ENCODE results near the gene IGSF5. TPM values are rescaled to one million over a fixed set of nuclear protein-coding genes. Genes with fewer than 3 reads are reported as not detected.

Gene IGSF5
- total RNA-seq, 3 donors from 2014 or later (not counting 1 experiment from before 2014, with no cell fraction given) = not detected

GRCh38 chr21:39730418-39731157 is 14.4 kb upstream of the IGSF5 start:
- Histone ChIP-seq H3K9me3 (ENCODE audit: control insufficient read depth, insufficient read depth, low read length) (no peaks in the 10 kb centered on the region), H3K4me1 (ENCODE audit: control insufficient read depth, insufficient read depth, low read length) (no peaks in the 10 kb centered on the region), H3K4me3 (ENCODE audit: low read length) (no peak overlapping the region), H3K27me3 (ENCODE audit: control insufficient read depth, insufficient read depth, low read length) (no peaks in the 10 kb centered on the region), H3K36me3 (ENCODE audit: control insufficient read depth, insufficient read depth, low read length) (no peaks in the 10 kb centered on the region), H3K27ac (ENCODE audit: low read length) (no peak overlapping the region)
- no peak overlapping the region for H3K27ac Mint-ChIP-seq
- H3K4me1 Mint-ChIP-seq = no peaks in the 10 kb centered on the region
- no peaks in the 10 kb centered on the region for H3K9me3 Mint-ChIP-seq
- H3K36me3 Mint-ChIP-seq = no peaks in the 10 kb centered on the region
- H3K27me3 Mint-ChIP-seq (ENCODE audit: low read depth in 2 of 2) = peaks cover 0 to 3% of the 10 kb centered on the region in 2 donors
- intact Hi-C loops (cut with micrococcal nuclease) = no loop called here
- ATAC-seq (no peak), DNase-seq (no peak)
- no peak for TF ChIP-seq CTCF (IDR thresholded peaks at IDR 0.05)
- H3K4me3 Mint-ChIP-seq = no peak overlapping the region
- 88% methylated on average over 13 of the region's 13 CpGs for WGBS (ENCODE audit: insufficient coverage)

GRCh38 chr21:39736716-39737115 is 8.3 kb upstream of the IGSF5 start:
- WGBS (ENCODE audit: insufficient coverage) = 97% methylated on average over 3 of the region's 4 CpGs
- H3K4me3 Mint-ChIP-seq = no peak overlapping the region
- no peak overlapping the region for H3K27ac Mint-ChIP-seq
- ATAC-seq (no peak), DNase-seq (no peak)
- no peaks in the 10 kb centered on the region for H3K9me3 Mint-ChIP-seq
- no peaks in the 10 kb centered on the region for H3K4me1 Mint-ChIP-seq
- no peaks in the 10 kb centered on the region for H3K36me3 Mint-ChIP-seq
- no peaks in the 10 kb centered on the region for H3K4me1 ChIP-seq (ENCODE audit: control insufficient read depth, insufficient read depth, low read length)
- H3K4me3 ChIP-seq (ENCODE audit: low read length) = no peak overlapping the region
- intact Hi-C loops (cut with micrococcal nuclease) = no loop called here
- H3K27me3 ChIP-seq (ENCODE audit: control insufficient read depth, insufficient read depth, low read length) = no peaks in the 10 kb centered on the region
- H3K27me3 Mint-ChIP-seq (ENCODE audit: low read depth in 2 of 2) = peaks cover 0 to 2% of the 10 kb centered on the region in 2 donors
- no peaks in the 10 kb centered on the region for H3K9me3 ChIP-seq (ENCODE audit: control insufficient read depth, insufficient read depth, low read length)
- H3K36me3 ChIP-seq (ENCODE audit: control insufficient read depth, insufficient read depth, low read length) = no peaks in the 10 kb centered on the region
- no peak overlapping the region for H3K27ac ChIP-seq (ENCODE audit: low read length)
- TF ChIP-seq CTCF (IDR thresholded peaks at IDR 0.05) = no peak

GRCh38 chr21:39737376-39738000 is 7.5 kb upstream of the IGSF5 start:
- no peak for DNase-seq
- 92% methylated on average over 15 of the region's 15 CpGs for WGBS (ENCODE audit: insufficient coverage)
- Mint-ChIP-seq H3K27me3 (ENCODE audit: low read depth in 2 of 2) (peaks cover 0 to 2% of the 10 kb centered on the region in 2 donors), H3K36me3 (no peaks in the 10 kb centered on the region), H3K9me3 (no peaks in the 10 kb centered on the region), H3K4me3 (no peak overlapping the region), H3K27ac (no peak overlapping the region), H3K4me1 (no peaks in the 10 kb centered on the region)
- Histone ChIP-seq H3K9me3 (ENCODE audit: control insufficient read depth, insufficient read depth, low read length) (no peaks in the 10 kb centered on the region), H3K27ac (ENCODE audit: low read length) (no peak overlapping the region), H3K36me3 (ENCODE audit: control insufficient read depth, insufficient read depth, low read length) (no peaks in the 10 kb centered on the region), H3K4me1 (ENCODE audit: control insufficient read depth, insufficient read depth, low read length) (no peaks in the 10 kb centered on the region), H3K27me3 (ENCODE audit: control insufficient read depth, insufficient read depth, low read length) (no peaks in the 10 kb centered on the region), H3K4me3 (ENCODE audit: low read length) (no peak overlapping the region)
- TF ChIP-seq CTCF (IDR thresholded peaks at IDR 0.05) = no peak
- ATAC-seq = no peak
- intact Hi-C loops (cut with micrococcal nuclease) = no loop called here

Measured in natural killer cell (primary cell).